ENCODE results near the gene CCNL1.
A peak's percentile ranks its signal among the peaks of the same experiment; 100 is the strongest.

The CCNL1 gene

DNA sequence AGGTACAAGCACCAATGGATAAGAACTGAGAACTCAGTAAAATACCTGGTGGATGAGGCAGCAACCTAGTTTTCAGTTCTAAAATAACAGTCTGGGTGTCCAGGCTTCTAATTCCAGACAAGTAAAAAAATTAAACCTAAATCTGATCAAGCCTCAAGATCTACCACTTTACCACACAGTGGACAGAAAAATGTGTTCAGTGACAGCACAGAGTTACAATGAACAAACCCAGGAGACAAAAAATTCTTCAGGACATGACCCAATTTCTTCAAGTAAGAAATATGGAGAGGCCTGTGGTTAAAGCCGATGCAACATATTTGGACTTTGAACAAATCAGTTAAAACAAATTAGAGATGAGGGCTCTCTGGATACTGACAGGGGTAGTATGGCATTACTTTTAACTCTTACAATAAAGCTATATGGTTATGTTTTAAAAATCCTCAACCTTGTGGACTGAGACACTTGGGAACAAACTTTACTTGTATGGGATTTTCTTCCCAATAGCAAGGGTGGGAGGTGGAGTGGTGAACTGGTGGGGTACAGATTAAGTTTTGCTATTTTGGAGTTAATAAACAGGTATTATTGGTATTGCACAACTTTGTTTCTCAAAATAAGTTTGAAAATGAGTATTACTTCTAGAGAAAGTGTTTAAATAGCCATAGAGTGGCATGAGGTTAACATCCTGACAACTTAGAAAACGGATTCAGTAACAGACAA, 14.2 kb downstream of the CCNL1 start:
- H4K20me1 ChIP-seq, result peaks cover 53 to 100% (median 92%) of the 10 kb centered on the region in 11 experiments
- no peaks in the 10 kb centered on the region for H3K27me3 ChIP-seq
- peak in 1 of 11 experiments; percentile 52; a peak in 2 of 22 replicates for TF ChIP-seq Cebpa-rat (IDR thresholded peaks at IDR 0.05)
- peaks cover 80 to 91% (median 86%) of the 10 kb centered on the region in 11 experiments for H3K36me3 ChIP-seq
- H3K4me2 ChIP-seq, result no peak overlapping the region
- peaks cover 0 to 21% (median 0%) of the 10 kb centered on the region in 10 experiments; a peak in 4 of 20 replicates for H3K4me1 ChIP-seq
- no peaks in the 10 kb centered on the region for H3K9me3 ChIP-seq (replicated peaks in 1 of 11)
- no peak overlapping the region for H3K27ac ChIP-seq
- H3K9ac ChIP-seq, result no peak overlapping the region
- no peak overlapping the region for H3K4me3 ChIP-seq

DNA sequence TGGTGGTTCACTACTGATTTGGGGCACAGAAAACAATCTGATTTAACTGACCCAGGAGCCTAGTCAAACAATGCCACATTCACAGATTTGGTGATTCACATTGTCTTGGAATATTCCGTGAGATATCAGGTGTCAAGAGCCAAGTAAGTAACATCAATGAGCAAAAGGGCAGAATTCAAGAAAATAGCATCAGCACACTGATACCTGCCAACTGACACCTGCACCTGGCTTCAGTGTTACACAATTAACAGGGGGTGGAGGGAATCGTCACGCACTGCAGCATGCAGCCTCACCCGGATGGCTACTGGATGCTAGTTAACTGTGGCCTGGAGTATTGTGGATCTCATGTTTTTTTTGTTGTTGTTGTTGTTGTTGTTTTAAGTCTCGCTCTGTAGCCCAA, 17.6 kb downstream of the CCNL1 start:
- Histone ChIP-seq H3K27me3 (no peaks in the 10 kb centered on the region), H3K4me1 (peaks cover 0 to 8% (median 0%) of the 10 kb centered on the region in 10 experiments; a peak in 5 of 20 replicates), H4K20me1 (peaks cover 19 to 77% (median 58%) of the 10 kb centered on the region in 11 experiments; a peak in 21 of 22 replicates), H3K4me2 (no peak overlapping the region), H3K9me3 (replicated peaks in 1 of 11) (no peaks in the 10 kb centered on the region), H3K36me3 (peaks cover 52 to 79% (median 64%) of the 10 kb centered on the region in 11 experiments), H3K27ac (no peak overlapping the region), H3K4me3 (no peak overlapping the region), H3K9ac (no peak overlapping the region)
- TF ChIP-seq Cebpa-rat (IDR thresholded peaks at IDR 0.05), result no peak

DNA sequence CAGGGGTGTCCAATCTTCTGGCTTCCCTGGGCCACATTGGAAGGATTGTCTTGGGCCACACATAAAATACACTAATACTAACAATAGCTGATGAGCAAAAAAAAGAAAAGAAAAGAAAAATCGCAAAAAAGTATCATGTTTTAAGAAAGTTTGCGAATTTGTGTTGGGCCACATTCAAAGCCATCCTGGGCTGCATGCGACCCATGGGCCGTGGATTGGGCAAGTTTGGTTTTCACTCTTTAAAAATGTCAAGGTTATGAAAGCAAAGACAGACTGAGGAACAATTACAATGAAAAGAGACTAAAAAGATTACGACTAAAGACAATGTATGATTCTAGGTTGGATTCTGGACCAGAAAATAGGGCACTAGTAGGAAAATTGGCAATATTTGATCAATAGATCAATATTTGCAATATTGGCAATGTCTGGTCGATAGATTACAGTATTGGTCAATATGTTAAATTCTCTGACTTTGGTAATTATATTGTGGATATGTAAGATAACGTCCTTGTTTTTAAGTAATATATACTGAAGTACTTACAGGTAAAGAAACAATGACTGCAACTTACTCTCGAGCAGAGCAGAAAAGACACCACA, 19.9 kb downstream of the CCNL1 start:
- Histone ChIP-seq H3K9me3 (replicated peaks in 1 of 11) (no peaks in the 10 kb centered on the region), H3K9ac (no peak overlapping the region), H4K20me1 (peaks cover 0 to 62% (median 37%) of the 10 kb centered on the region in 11 experiments; a peak in 17 of 22 replicates), H3K27me3 (no peaks in the 10 kb centered on the region), H3K4me2 (no peak overlapping the region), H3K36me3 (peaks cover 29 to 67% (median 41%) of the 10 kb centered on the region in 11 experiments; a peak in 21 of 22 replicates), H3K4me1 (peaks cover 0 to 18% (median 2%) of the 10 kb centered on the region in 10 experiments; a peak in 6 of 20 replicates), H3K4me3 (no peak overlapping the region), H3K27ac (no peak overlapping the region)
- no peak for TF ChIP-seq Cebpa-rat (IDR thresholded peaks at IDR 0.05)

DNA sequence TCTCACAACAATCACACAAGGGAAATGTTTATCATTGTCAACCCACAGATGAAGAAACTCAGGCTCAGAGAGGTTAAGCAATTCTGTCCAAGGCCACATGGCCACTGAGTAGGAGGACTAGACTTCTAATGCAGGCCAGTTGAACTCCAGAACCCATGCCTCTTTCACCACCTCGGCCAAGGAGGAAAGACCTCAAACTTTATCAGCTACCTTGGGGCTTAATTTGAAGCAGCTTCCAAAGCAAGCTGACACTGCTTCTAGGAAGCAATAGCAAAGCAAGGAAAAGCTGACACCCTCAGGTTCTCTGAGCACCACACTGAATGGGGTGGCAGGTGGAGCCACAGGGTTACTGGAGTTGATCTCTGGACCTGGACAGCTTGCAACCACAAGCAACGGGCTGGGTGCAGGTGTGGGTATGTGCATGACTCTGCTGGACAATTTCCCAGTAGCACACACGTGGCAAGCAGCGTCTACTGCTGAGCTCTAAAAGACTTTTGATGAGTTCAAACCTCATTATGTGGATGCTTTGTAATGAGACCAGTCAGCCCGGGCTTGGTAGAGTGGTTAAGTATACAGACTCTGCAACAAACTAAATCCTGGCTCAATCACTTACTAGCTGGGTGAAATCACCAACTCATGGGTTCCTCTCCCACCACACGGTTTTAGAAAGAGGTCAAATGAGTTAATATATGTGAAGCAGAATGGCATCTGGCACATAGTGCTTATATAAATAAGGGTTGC, 23.1 kb downstream of the CCNL1 start:
- Histone ChIP-seq H3K4me2 (peak overlapping the region in 2 of 11 experiments; percentile 19 to 56; a peak in 3 of 22 replicates), H3K27me3 (no peaks in the 10 kb centered on the region), H3K4me3 (no peak overlapping the region), H3K36me3 (peaks cover 0 to 42% (median 14%) of the 10 kb centered on the region in 11 experiments; a peak in 14 of 22 replicates), H3K4me1 (peaks cover 3 to 37% (median 8%) of the 10 kb centered on the region in 10 experiments; a peak in 18 of 20 replicates), H4K20me1 (peaks cover 0 to 30% (median 7%) of the 10 kb centered on the region in 11 experiments; a peak in 13 of 22 replicates), H3K9ac (no peak overlapping the region; a peak in 1 of 22 replicates), H3K9me3 (replicated peaks in 1 of 11) (no peaks in the 10 kb centered on the region), H3K27ac (peak overlapping the region in 1 of 11 experiments; percentile 7; a peak in 1 of 22 replicates)
- TF ChIP-seq Cebpa-rat (IDR thresholded peaks at IDR 0.05), result no peak

DNA sequence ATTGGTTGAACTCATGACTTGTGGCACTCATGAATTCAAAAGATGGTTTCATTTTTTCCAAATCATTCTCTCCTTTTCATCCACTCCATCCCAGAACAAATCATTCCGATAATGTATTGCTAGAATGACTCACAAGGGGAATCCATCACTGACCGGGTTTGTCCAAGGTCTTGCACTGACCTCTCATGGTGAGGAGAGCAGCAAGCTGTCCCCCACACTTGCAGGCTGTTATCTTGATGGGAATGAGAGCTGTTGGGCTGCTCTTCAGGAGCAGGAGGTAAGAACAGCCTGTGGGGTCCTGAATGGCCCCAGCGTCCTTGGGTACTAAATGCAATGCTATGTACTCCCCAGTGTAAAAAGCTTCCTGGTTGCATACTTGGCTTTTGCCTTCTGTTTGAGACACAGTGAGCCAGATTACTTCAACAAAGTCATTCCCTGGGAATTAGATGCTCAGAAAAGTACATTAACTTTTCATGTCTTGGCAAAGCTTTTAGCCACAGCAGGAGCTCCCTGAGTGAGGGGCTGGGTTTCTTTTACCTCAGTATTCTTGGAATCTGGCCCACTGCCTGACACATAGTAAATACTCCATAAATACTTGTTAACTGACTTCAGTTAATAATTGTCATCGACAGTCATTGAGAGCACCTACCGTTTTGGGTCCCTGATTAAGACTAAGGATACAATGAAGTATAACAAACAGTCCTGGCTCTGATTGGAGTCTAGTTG, 24.1 kb downstream of the CCNL1 start:
- no peak for TF ChIP-seq Cebpa-rat (IDR thresholded peaks at IDR 0.05)
- Histone ChIP-seq H3K4me3 (no peak overlapping the region), H4K20me1 (peaks cover 0 to 20% (median 0%) of the 10 kb centered on the region in 11 experiments; a peak in 4 of 22 replicates), H3K9me3 (replicated peaks in 1 of 11) (no peaks in the 10 kb centered on the region), H3K4me1 (peaks cover 13 to 47% (median 18%) of the 10 kb centered on the region in 10 experiments), H3K27ac (no peak overlapping the region), H3K4me2 (no peak overlapping the region), H3K9ac (no peak overlapping the region), H3K27me3 (no peaks in the 10 kb centered on the region), H3K36me3 (peaks cover 0 to 39% (median 12%) of the 10 kb centered on the region in 11 experiments; a peak in 13 of 22 replicates)

DNA sequence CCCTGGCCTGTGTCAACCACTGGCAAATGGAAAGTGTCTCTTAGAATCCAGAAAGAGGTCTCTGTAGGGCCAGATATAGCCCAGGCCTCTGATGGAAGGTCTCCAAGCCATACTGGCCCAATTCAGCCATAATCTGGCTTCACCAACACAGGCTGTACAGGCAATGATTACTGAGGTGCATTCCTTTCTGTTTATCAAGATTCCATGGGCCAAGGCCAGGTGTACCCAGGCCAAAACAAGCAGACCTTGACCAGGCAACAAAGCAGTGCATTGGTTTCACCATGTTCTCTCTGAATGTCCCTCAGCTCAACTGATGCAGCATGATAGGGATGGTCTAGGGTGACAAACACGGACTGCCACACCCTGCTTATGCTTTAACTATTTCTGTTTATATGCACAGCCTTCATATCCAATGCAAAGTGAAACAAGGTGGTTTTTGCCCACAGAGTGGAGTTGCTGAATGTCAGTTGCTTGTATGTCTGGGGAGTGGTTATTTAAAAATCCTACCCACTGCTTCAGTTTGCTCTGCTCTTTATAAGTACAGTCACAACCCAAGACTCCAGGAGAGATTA, 25.2 kb downstream of the CCNL1 start:
- H3K9me3 ChIP-seq (replicated peaks in 1 of 11), result no peaks in the 10 kb centered on the region
- peaks cover 24 to 58% (median 29%) of the 10 kb centered on the region in 10 experiments for H3K4me1 ChIP-seq
- H3K36me3 ChIP-seq, result peaks cover 0 to 34% (median 10%) of the 10 kb centered on the region in 11 experiments; a peak in 13 of 22 replicates
- H3K4me3 ChIP-seq, result no peak overlapping the region
- H4K20me1 ChIP-seq, result peaks cover 0 to 17% (median 0%) of the 10 kb centered on the region in 11 experiments; a peak in 3 of 22 replicates
- no peak overlapping the region for H3K4me2 ChIP-seq
- no peaks in the 10 kb centered on the region for H3K27me3 ChIP-seq
- H3K27ac ChIP-seq, result no peak overlapping the region
- TF ChIP-seq Cebpa-rat (IDR thresholded peaks at IDR 0.05), result no peak
- H3K9ac ChIP-seq, result no peak overlapping the region

DNA sequence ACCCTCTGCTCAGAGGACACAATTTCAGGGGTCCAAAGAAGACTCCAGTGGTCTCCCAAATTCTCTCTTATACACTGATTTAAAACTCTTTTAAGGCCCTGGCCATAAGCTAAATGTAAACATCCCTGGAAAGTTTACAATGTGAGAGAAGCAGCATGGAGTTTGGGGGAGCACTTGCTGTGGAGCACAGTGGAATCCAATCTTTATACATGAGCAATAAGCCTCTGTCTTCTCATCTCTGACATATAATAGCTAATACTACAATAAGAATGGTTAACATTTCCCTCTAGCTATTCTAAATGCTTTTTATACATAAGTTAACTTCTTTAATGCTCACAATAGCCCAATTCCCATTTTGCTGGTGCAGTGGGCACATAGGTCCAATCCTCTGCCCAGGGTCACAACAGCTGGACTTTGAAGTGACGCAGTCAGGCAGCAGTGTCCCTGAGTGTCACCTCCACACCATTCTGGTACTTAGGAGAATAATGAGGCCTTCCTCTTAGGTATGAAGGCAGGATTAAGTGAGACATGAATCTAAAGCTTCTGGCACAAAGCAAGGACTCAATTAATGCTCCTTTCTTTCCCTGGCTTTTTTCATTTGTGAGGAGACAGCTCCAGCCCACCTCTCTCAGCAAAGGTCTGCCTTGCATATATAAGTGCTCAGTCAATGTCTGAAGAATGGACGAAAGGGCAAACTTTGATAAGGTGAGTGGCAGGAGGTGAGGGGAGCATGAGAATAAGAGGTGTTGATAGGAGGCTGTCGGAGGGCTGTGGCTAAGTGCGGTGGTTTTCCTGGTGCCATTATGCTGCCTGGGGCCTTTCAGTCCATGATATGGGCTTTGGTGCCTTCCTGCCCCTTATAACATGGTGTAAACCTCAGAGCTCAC, 26.3 kb downstream of the CCNL1 start:
- Histone ChIP-seq H3K4me2 (peak overlapping the region in 1 of 11 experiments; percentile 36; a peak in 2 of 22 replicates), H3K36me3 (peaks cover 0 to 24% (median 8%) of the 10 kb centered on the region in 11 experiments; a peak in 9 of 22 replicates), H3K27me3 (no peaks in the 10 kb centered on the region), H3K4me3 (no peak overlapping the region), H3K4me1 (peaks cover 34 to 68% (median 40%) of the 10 kb centered on the region in 10 experiments), H3K9me3 (replicated peaks in 1 of 11) (no peaks in the 10 kb centered on the region), H4K20me1 (peaks cover 0 to 17% (median 0%) of the 10 kb centered on the region in 11 experiments; a peak in 3 of 22 replicates), H3K9ac (no peak overlapping the region), H3K27ac (no peak overlapping the region)
- TF ChIP-seq Cebpa-rat (IDR thresholded peaks at IDR 0.05), result no peak
